ENCODE results near the gene ADAM29. TPM values are rescaled to one million over a fixed set of nuclear protein-coding genes. Genes with fewer than 3 reads are reported as not detected.

Gene ADAM29
- total RNA-seq, 2 donors from 2014 or later, result not detected

Other genes with a start within 250 kb of the ADAM29 start
- gene GLRA3, start 89.1 kb upstream of the ADAM29 start, total RNA-seq, result not detected

Data from activated naive CD4-positive, alpha-beta T cell treated with anti-CD3 and anti-CD28 coated beads, Interleukin-2, amount 50 U/mL, for 72 hours (primary cell).